B cell (primary cell): Measurements from ENCODE around the gene WDR64. TPM values are rescaled to one million over a fixed set of nuclear protein-coding genes. Genes with fewer than 3 reads are reported as not detected.

Experiments
- ATAC-seq: fragments of 200-7000 bp; cut with Tn5 transposase; one replicate; pipeline ENCODE4 v1.10.0; 2021; ENCODE audit warnings: low read depth, mild to moderate bottlenecking, moderate number of reproducible peaks, moderate library complexity
- CTCF ChIA-PET: fragments of 350-600 bp; sonication (Branson Sonifier 250); formaldehyde crosslinking; loops from one replicate; lab custom pipeline; 2021; ENCODE audit warnings: antibody characterized with exemption, inconsistent platforms; lab: Charles Lee
- POLR2A ChIA-PET: fragments of 350-600 bp; sonication (Branson Sonifier 250); formaldehyde crosslinking; loops from one replicate; lab custom pipeline; 2021; ENCODE audit warnings: antibody characterized with exemption; lab: Charles Lee
- DNase-seq: peaks from one replicate; pipeline ENCODE4 v3.0.0; 2013
- H2AFZ ChIP-seq: 2 replicates; pipeline ENCODE4 v1.6.1; 2012; ENCODE audit warnings: mild to moderate bottlenecking, low read depth, low read length; ENCODE audit not compliant: insufficient read depth, poor library complexity, severe bottlenecking
- H3K27ac ChIP-seq, 2 donors: 1 replicate in 1 of 2; 2 replicates in 1 of 2; pipeline ENCODE4 v1.5.1; 2012 to 2013; ENCODE audit warnings: low read length in 2 of 2, mild to moderate bottlenecking in 2 of 2, moderate library complexity in 1 of 2
- H3K27me3 ChIP-seq, 4 experiments: fragments of 200-600 bp in 1 of 4; sonication (generic) in 1 of 4; replicated peaks in 1 of 4; 1 replicate in 2 of 4; 2 replicates in 2 of 4; pipeline versions ENCODE4 v1.6.1 to v1.7.0; 2013 to 2016; ENCODE audit warnings: low read length in 3 of 4, mild to moderate bottlenecking in 2 of 4, mixed read lengths in 1 of 4, moderate library complexity in 1 of 4; ENCODE audit not compliant: insufficient read depth in 4 of 4, control insufficient read depth in 3 of 4; ENCODE audit errors: control extremely low read depth in 1 of 4
- H3K36me3 ChIP-seq, 2 experiments: replicated peaks in 1 of 2; 1 replicate in 1 of 2; 2 replicates in 1 of 2; pipeline versions ENCODE4 v1.6.1 to v1.7.1; 2013; ENCODE audit warnings: low read length in 1 of 2; ENCODE audit not compliant: insufficient read depth in 2 of 2, control insufficient read depth in 1 of 2; ENCODE audit errors: control extremely low read depth in 1 of 2, extremely low read depth in 1 of 2
- H3K4me1 ChIP-seq, 2 donors: fragments of 200-600 bp in 1 of 2; sonication (generic) in 1 of 2; 1 replicate in 1 of 2; 2 replicates in 1 of 2; pipeline versions ENCODE4 v1.5.1 to v1.6.1; 2013 to 2017; ENCODE audit warnings: low read length in 2 of 2; ENCODE audit not compliant: control insufficient read depth in 2 of 2, insufficient read depth in 2 of 2
- H3K4me2 ChIP-seq: replicated peaks from 2 replicates; pipeline ENCODE3; 2012; ENCODE audit warnings: mild to moderate bottlenecking, low read depth, low read length; ENCODE audit not compliant: poor library complexity, severe bottlenecking
- H3K4me3 ChIP-seq, 5 experiments: fragments of 200-600 bp in 1 of 5; sonication (generic) in 1 of 5; 1 replicate in 3 of 5; 2 replicates in 2 of 5; pipeline versions ENCODE4 v1.5.1 to v1.7.0; 2011 to 2016; ENCODE audit warnings: low read length in 4 of 5, mild to moderate bottlenecking in 4 of 5, low read depth in 2 of 5, control low read depth in 1 of 5, moderate library complexity in 1 of 5; ENCODE audit not compliant: insufficient read depth in 1 of 5; ENCODE audit errors: control extremely low read depth in 1 of 5, extremely low read depth in 1 of 5
- H3K79me2 ChIP-seq: fragments of 200-600 bp; sonication (generic); one replicate; pipeline ENCODE4 v1.6.0; 2016; ENCODE audit warnings: low read length; ENCODE audit not compliant: control insufficient read depth, insufficient read depth
- H3K9ac ChIP-seq: fragments of 200-600 bp; sonication (generic); 2 replicates; pipeline ENCODE4 v1.6.1; 2017; ENCODE audit warnings: mild to moderate bottlenecking, low read length, moderate library complexity
- H3K9me3 ChIP-seq, 3 donors: one replicate each; pipeline versions ENCODE4 v1.6.1 to v1.7.1; 2013; ENCODE audit warnings: low read length in 2 of 3; ENCODE audit not compliant: control insufficient read depth in 2 of 3, insufficient read depth in 1 of 3; ENCODE audit errors: control extremely low read depth in 1 of 3
- H4K20me1 ChIP-seq: 2 replicates; pipeline ENCODE4 v1.6.0; 2012; ENCODE audit warnings: mild to moderate bottlenecking, low read length; ENCODE audit not compliant: insufficient read depth, control insufficient read depth, poor library complexity, severe bottlenecking
- H3K27ac Mint-ChIP-seq: one replicate; pipeline ENCODE4 v1.8.0; 2021; ENCODE audit warnings: mixed read lengths
- H3K27me3 Mint-ChIP-seq: one replicate; pipeline ENCODE4 v1.8.0; 2021; ENCODE audit warnings: mixed read lengths
- H3K4me1 Mint-ChIP-seq: one replicate; pipeline ENCODE4 v1.8.0; 2021; ENCODE audit warnings: mixed read lengths
- H3K4me3 Mint-ChIP-seq: one replicate; pipeline ENCODE4 v1.8.0; 2021; ENCODE audit warnings: mixed read lengths
- H3K9me3 Mint-ChIP-seq: one replicate; pipeline ENCODE4 v1.8.0; 2022; ENCODE audit warnings: mixed read lengths; ENCODE audit not compliant: insufficient read depth
- CTCF ChIP-seq: fragments of 200-600 bp; IDR thresholded peaks from one replicate; pipeline ENCODE4 v1.8.0; 2022; ENCODE audit warnings: antibody characterized with exemption, mild to moderate bottlenecking
- EZH2 ChIP-seq: IDR thresholded peaks from 2 replicates; pipeline ENCODE4 v1.6.1; 2012; ENCODE audit warnings: borderline replicate concordance, low read depth, mild to moderate bottlenecking, moderate library complexity, low read length; ENCODE audit not compliant: insufficient read depth, poor library complexity, severe bottlenecking
- WGBS: methylation state at CpG from one replicate; pipeline ENCODE4 v1.1.5; 2013; ENCODE audit warnings: missing lambda C conversion rate; ENCODE audit not compliant: insufficient coverage; 5-methylcytosine and 5-hydroxymethylcytosine counted together
- intact Hi-C: fragments of 100-400 bp; cut with micrococcal nuclease; formaldehyde crosslinking; loops from one replicate; pipeline ENCODE4 v1.10.0; 2022
- polyA plus RNA-seq: library from polyadenylated mRNA; depleted of rRNA; stranded (reverse); fragments of >200 nt; gene quantifications from 2 replicates; pipeline ENCODE4 v1.2.3, GENCODE V29; 2012
- total RNA-seq, 2 donors: library from RNA; stranded (reverse); fragments of 120-200 nt in 1 of 2; gene quantifications; 1 replicate in 1 of 2; 2 replicates in 1 of 2; pipeline versions ENCODE4 v1.2.3 to v1.2.4, GENCODE V29; 2013 to 2022

Gene WDR64
- total and polyA plus RNA-seq, 2 donors (not counting 1 experiment from before 2014, with no cell fraction given), result 0.13 TPM; not detected in 1

- ChIA-PET POLR2A (no interaction called here), CTCF (interaction anchor here (1.0 to 2.5 kb wide), 3 partner anchors 10 to 104 kb away, joined by 3 to 15 read pairs (median 13); no protein-coding TSS in a partner anchor)
- H3K9ac ChIP-seq, result peak overlapping the region; percentile 93
- ATAC-seq (no peak), DNase-seq (peak; percentile 7)
- TF ChIP-seq EZH2, result no peak
- TF ChIP-seq CTCF, result no peak
- peak overlapping the region; percentile 71 for H3K4me2 ChIP-seq
- peak overlapping the region; percentile 89 for H3K27ac Mint-ChIP-seq
- H3K27me3 ChIP-seq, result no peaks in the 10 kb centered on the region
- peaks cover 74% of the 10 kb centered on the region for H3K79me2 ChIP-seq
- H3K9me3 ChIP-seq, result no peaks in the 10 kb centered on the region
- no peaks in the 10 kb centered on the region for H4K20me1 ChIP-seq
- peaks cover 0 to 7% of the 10 kb centered on the region in 2 experiments for H3K36me3 ChIP-seq
- peak overlapping the region; percentile 25 to 81 for H3K27ac ChIP-seq
- peak overlapping the region; percentile 88 for H3K4me3 Mint-ChIP-seq
- no peak overlapping the region for H2AFZ ChIP-seq
- H3K4me1 ChIP-seq, result peaks cover 39 to 46% of the 10 kb centered on the region in 2 donors
- no peaks in the 10 kb centered on the region for H3K27me3 Mint-ChIP-seq
- H3K4me3 ChIP-seq, result peak overlapping the region in 4 of 5 experiments; percentile 78 to 97 (median 96)
- H3K9me3 Mint-ChIP-seq, result no peaks in the 10 kb centered on the region
- intact Hi-C loops, result loop anchor here (5.0 kb wide), 1 partner anchor 40 kb away; no protein-coding TSS in a partner anchor
- H3K4me1 Mint-ChIP-seq, result peaks cover 67% of the 10 kb centered on the region
Measured at GRCh38 chr1:241637046-241637590, 15.0 kb upstream of the WDR64 start.

GRCh38 chr1:241637604-241638003, 14.5 kb upstream of the WDR64 start:
- H3K27me3 Mint-ChIP-seq, result no peaks in the 10 kb centered on the region
- intact Hi-C loops, result loop anchor here (5.0 kb wide), 1 partner anchor 40 kb away; no protein-coding TSS in a partner anchor
- H3K27me3 ChIP-seq, result no peaks in the 10 kb centered on the region
- ChIA-PET CTCF (interaction anchor here (0.6 to 2.5 kb wide), 5 partner anchors 11 to 104 kb away, joined by 3 to 15 read pairs (median 4); no protein-coding TSS in a partner anchor), POLR2A (no interaction called here)
- H3K4me3 Mint-ChIP-seq, result peak overlapping the region; percentile 88
- H3K27ac Mint-ChIP-seq, result peak overlapping the region; percentile 89
- no peaks in the 10 kb centered on the region for H4K20me1 ChIP-seq
- peak overlapping the region in 1 of 2 donors; percentile 81 for H3K27ac ChIP-seq
- peaks cover 69% of the 10 kb centered on the region for H3K79me2 ChIP-seq
- peaks cover 0 to 2% of the 10 kb centered on the region in 2 experiments for H3K36me3 ChIP-seq
- WGBS, result 100% methylated on average over 1 of the region's 4 CpGs
- no peak overlapping the region for H2AFZ ChIP-seq
- peak overlapping the region; percentile 93 for H3K9ac ChIP-seq
- no peaks in the 10 kb centered on the region for H3K9me3 ChIP-seq
- peaks cover 63% of the 10 kb centered on the region for H3K4me1 Mint-ChIP-seq
- H3K9me3 Mint-ChIP-seq, result peaks cover 3% of the 10 kb centered on the region
- peak overlapping the region; percentile 71 for H3K4me2 ChIP-seq
- peak; percentile 17 for DNase-seq
- H3K4me3 ChIP-seq, result peak overlapping the region in 4 of 5 experiments; percentile 78 to 97 (median 96)
- H3K4me1 ChIP-seq, result peaks cover 39 to 46% of the 10 kb centered on the region in 2 donors
- ATAC-seq, result no peak
- TF ChIP-seq CTCF (no peak), EZH2 (no peak)
